Measurements from ENCODE around the gene TMEM158.
A peak's percentile ranks its signal among the peaks of the same experiment; 100 is the strongest.

The TMEM158 gene

GRCh38 chr3:45232521-45232920 is 6.4 kb upstream of the TMEM158 start:
- no peak for DNase-seq (ENCODE audit: low read depth in 2 of 2)

DNA sequence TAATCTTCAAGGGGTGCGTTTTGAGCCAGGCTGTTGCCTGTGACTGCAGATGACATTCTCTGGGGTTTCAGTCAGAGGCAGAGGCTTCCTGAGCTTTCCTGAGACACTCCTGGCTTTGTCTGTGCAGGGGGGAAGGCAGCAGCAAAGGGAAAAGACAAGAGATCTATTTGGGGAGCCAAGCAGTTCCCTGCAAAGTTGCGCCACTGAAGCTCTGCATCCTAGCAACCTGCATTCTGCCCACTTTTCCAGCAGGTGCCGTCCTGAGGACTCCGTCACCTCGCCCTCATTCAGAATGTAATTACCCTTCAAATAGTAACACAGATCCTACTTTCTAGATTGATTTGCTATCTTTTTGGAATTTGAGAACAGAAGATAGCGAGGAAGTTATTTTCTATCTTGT is 1.9 kb upstream of the TMEM158 start:
- DNase-seq (ENCODE audit: low read depth in 2 of 2): no peak

- no peak for DNase-seq (ENCODE audit: low read depth in 2 of 2)
These were observed 1.2 kb upstream of the TMEM158 start for GRCh38 chr3:45227071-45227820.

DNA sequence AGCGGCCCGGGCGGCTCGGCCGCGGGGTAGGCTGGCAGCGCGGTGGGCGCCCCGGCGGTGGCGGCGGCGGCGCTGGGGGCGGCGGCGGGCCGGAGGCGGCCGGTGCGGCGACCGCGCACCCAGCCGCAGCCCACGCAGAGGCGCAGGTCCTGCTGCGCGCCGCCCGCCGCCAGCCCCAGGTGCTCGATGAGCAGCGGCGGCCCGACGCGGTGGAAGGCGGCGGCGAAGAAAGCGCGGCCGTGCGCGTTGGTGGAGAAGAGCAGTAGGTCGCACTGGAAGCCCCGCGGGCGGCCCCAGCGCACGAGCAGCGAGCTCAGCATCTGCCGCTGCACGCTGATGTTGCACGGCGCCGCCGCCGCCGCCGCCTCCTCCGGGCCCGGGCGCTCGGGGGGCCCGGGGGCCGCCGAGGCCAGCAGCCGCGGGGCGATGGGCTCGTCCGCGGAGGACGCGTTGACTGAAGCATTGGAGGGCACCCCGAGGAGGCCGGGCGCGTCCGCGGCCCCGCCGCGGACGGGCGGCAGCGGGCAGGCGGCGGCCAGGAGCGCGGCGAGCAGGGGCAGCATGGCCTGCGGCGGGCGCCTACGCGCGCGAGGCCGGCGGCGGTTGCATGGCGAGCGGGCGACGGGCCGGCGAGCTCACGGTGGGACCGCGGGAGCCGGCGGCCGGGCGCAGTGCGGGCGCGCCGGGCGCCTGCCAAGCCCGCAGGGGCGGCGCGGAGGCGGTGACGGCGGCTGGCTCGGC is 452 bp downstream of the TMEM158 start:
- DNase-seq (ENCODE audit: low read depth in 2 of 2): no peak

- no peak for DNase-seq (ENCODE audit: low read depth in 2 of 2)
These were observed 1.1 kb downstream of the TMEM158 start for GRCh38 chr3:45224824-45225464.

DNA sequence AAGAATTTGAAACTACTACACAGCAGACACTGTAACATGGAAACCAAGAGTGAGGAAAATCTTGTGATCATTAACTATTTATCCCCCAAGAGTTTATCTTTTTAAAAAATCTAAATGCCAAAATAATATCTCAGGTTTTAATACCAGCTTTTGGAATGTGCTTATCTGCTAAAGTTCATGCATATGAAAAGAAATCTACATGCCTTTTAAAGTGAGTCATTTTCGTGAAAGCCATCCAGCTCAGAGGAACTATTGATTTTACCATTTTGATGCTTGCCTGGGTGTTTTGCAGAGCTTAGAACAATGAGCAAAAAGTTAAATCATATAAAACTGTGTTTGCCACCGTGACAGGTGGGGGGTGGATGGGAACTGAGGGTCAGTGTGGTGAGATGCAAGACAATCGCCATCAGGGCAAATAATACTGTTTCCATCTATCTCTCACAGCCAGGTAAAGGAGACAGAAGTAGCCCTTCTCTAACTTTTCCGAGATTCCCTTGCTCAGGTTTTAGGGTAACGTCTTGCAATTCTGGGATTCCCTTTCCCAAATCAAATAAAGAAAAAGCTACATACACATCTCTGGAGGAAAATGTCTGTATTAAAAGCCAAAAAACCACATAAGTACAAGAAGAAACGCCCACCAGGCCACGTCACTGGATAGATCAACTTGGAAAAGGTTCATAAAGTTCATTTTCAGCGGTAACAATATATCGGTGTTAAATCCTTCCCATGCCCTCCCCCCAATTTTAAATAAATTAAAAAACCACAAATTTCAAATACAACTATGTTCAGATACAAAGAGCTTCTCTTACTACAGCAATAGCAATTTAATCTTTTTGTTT is 2.0 kb downstream of the TMEM158 start:
- DNase-seq (ENCODE audit: low read depth in 2 of 2): no peak

- DNase-seq (ENCODE audit: low read depth in 2 of 2): no peak
These were observed 6.4 kb downstream of the TMEM158 start for GRCh38 chr3:45219694-45220093.

GRCh38 chr3:45218578-45219390 is 7.3 kb downstream of the TMEM158 start:
- no peak for DNase-seq (ENCODE audit: low read depth in 2 of 2)

DNA sequence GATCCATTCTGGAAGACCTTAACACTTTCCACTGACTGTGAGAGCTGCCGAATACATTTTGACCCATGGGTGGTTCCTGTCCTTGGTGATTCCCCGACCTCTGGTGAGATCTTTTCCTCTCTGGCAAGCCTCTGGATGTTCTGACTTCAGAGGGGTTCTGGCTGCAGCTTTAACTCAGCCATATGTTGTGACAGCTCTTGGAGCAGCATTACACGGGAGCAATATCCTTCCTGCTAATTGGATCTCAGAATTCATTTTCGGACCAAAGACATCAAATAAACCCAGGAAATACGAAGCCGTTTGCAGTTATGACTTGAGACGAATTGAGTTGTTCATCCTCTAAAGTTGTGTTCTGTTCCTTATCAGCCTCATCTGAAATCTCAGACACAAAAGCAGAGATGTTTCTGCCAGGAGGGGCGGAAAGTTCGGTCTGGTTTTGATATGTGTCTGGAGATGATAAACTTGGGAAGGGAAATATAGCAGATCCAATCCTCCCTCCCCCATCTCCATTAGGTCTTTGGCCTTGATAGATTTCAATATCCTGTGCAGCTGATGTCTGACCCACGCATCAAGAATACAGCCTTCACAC is 10.0 kb downstream of the TMEM158 start:
- no peak for DNase-seq (ENCODE audit: low read depth in 2 of 2)

DNA sequence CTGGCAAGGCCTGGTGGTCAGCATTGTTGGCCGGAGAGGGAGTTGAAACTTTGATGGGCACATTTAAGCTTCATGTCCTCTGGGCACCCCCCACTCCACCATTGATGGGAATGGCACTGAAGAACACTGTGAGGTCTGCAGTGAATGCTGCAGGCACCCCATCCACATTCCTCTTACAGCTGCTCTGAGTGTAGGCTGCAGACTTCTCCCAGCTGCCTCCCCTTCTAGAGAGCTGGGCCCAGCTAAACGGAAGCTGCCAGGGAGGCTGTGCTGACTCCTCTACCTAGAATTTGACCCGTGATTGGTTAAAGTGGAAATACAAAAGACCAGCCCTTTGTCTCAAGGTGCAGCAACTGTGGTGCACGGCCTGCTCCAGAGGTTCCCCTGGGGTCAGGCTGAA is 10.6 kb downstream of the TMEM158 start:
- no peak for DNase-seq (ENCODE audit: low read depth in 2 of 2)

- no peak for DNase-seq (ENCODE audit: low read depth in 2 of 2)
These were observed 11.9 kb downstream of the TMEM158 start for GRCh38 chr3:45214061-45214680.

GRCh38 chr3:45212095-45212468 is 14.0 kb downstream of the TMEM158 start:
- no peak for DNase-seq (ENCODE audit: low read depth in 2 of 2)

DNA sequence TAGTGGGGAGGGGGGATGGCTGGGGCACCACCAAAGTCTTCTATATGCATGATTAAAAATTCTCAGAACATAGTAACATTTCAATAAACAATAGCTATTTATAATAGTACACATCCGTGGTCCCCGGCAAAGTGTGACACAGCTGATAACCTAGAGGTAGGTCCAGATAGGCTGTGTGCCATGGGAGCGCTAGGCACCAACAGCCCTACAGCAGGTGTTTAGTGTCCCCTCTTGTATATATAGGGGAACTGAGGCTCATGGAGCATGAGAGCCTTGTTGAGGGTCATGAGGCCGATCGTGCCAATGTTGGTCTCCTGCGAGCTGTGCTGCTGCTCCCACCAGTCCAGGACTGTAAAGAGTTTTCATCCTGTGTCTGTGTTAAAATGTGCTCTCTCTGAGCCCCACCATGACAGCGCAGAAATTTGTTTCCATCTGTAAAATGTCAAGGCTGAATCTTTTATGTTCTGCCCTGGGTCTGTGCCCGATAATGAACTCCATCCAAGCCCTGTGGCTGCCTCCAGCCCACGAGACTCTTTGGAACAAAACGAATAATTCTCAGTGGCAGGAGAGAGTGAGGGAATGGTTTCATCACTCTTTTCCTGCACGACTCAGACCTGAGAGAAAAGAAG is 14.5 kb downstream of the TMEM158 start:
- no peak for DNase-seq (ENCODE audit: low read depth in 2 of 2)

DNA sequence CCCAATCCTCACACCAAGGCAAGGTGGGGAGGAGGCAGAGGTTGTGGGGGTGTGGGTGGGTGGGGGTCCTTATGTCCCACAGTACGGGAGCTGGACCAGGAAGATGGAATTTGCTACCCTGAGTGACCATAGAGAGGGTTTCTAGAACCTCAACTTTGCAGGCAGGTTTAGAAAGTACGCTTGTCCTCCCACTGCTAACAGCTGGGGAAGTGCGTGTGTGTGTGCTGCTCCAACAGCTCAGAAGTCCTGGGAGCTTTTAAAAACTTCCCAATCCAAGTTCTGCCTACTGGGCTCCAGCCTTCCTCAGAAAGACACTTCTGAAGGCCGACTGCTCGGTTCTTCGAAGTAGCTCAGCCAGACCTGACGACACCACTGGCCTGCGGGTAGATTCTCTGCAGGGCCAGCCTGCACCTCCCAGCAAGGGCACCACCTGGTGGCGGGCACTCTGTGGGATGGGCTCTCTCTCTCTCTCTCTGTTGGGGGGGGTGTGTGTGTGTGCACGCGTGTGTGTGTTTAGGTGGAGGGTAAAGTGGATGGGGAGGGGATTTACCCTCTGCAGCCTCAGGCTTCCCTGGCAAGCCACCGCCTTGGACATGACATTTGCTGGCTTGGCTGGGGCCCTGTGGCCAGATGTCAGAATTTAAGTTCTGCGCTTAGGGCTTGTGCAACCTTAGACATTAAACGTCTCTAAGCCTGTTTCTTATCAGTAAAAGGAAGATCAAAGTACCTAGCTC is 15.6 kb downstream of the TMEM158 start:
- DNase-seq (ENCODE audit: low read depth in 2 of 2): peak; percentile 48 to 72

DNA sequence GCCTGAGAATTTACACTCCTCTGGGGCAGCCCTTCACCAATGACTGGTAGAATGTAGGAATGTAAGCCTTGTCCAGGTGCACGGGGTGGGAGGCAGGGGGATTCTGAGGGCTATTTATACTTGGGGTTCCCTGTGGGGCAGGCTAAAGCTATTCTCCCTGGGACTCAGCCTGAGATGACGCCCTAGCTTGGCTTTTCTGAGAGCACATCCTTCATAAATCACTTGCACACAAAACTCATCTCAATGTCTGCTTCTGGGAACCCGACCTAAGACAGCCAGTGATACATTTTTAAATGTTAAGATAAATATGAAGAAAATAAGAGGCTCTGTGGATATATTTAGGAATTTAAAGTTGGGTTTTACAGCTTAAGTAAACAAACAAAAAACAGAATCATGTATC is 16.6 kb downstream of the TMEM158 start:
- DNase-seq (ENCODE audit: low read depth in 2 of 2): no peak

GRCh38 chr3:45208586-45208985 is 17.5 kb downstream of the TMEM158 start:
- no peak for DNase-seq (ENCODE audit: low read depth in 2 of 2)

- DNase-seq (ENCODE audit: low read depth in 2 of 2): no peak
These were observed 18.6 kb downstream of the TMEM158 start for GRCh38 chr3:45207446-45207845.

GRCh38 chr3:45205126-45205525 is 21.0 kb downstream of the TMEM158 start:
- no peak for DNase-seq (ENCODE audit: low read depth in 2 of 2)

- no peak for DNase-seq (ENCODE audit: low read depth in 2 of 2)
These were observed 22.0 kb downstream of the TMEM158 start for GRCh38 chr3:45204136-45204535.
